B cell (primary cell): ENCODE data around the gene SLC40A1.

ENCODE experiments used
- CTCF ChIP-seq: fragments of 200-600 bp; IDR thresholded peaks from one replicate; pipeline ENCODE4 v1.8.0; 2022; ENCODE audit warnings: antibody characterized with exemption, mild to moderate bottlenecking
- EZH2 ChIP-seq: IDR thresholded peaks from 2 replicates; pipeline ENCODE4 v1.6.1; 2012; ENCODE audit warnings: borderline replicate concordance, low read depth, mild to moderate bottlenecking, moderate library complexity, low read length; ENCODE audit not compliant: insufficient read depth, poor library complexity, severe bottlenecking

GRCh38 chr2:189545418-189545817, 35.2 kb downstream of the SLC40A1 start:
- TF ChIP-seq CTCF (no peak), EZH2 (no peak)
